Stimulated activated naive CD8-positive, alpha-beta T cell treated with anti-CD3 and anti-CD28 coated beads, Interleukin-15, amount 100 ng/mL, for 72 hours (primary cell): ENCODE measurements around the gene MAN2A1.
A peak's percentile ranks its signal among the peaks of the same experiment; 100 is the strongest.

Experiments used
- ATAC-seq: fragments of 150-1000 bp; cut with Tn5 transposase; 2 replicates; pipeline ENCODE4 v1.10.0; 2021; ENCODE audit warnings: mild to moderate bottlenecking, moderate library complexity
- DNase-seq, 2 donors: peaks; one replicate each; pipeline ENCODE4 v3.0.0; 2021 to 2022
- H3K27ac Mint-ChIP-seq, 2 donors: one replicate each; pipeline ENCODE4 v1.8.0; 2022; ENCODE audit warnings: mild to moderate bottlenecking in 2 of 2, mixed read lengths in 2 of 2, moderate library complexity in 2 of 2
- H3K27me3 Mint-ChIP-seq: one replicate; pipeline ENCODE4 v1.8.0; 2022; ENCODE audit warnings: mixed read lengths
- H3K4me1 Mint-ChIP-seq: one replicate; pipeline ENCODE4 v1.8.0; 2022; ENCODE audit warnings: mild to moderate bottlenecking, mixed read lengths
- H3K4me3 Mint-ChIP-seq, 2 donors: one replicate each; pipeline ENCODE4 v1.8.0; 2022; ENCODE audit warnings: mild to moderate bottlenecking in 2 of 2, mixed read lengths in 2 of 2, moderate library complexity in 1 of 2
- H3K9me3 Mint-ChIP-seq, 2 donors: one replicate each; pipeline ENCODE4 v1.8.0; 2022; ENCODE audit warnings: mixed read lengths in 2 of 2

MAN2A1 gene

DNA sequence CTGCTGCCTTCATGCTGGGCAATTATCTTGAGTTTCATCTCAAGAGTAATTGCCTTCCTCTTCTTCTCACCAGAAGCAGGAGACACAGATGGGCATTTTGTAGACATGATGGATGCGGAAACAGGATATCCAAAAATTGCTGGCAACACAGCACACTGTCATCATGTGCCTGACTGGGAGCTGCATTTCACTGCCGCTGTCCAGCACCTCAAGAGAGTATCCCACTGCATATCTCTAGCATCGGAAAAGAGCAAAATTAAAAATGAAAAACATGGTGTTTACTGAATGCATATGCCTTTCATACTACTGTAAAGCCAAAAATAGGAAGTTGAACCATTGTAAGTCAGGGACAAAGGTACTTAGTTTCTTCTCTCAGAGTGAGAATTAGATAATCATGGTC, 210.7 kb downstream of the MAN2A1 start:
- Mint-ChIP-seq H3K27me3 (no peaks in the 10 kb centered on the region), H3K4me1 (peaks cover 12% of the 10 kb centered on the region), H3K27ac (no peak overlapping the region), H3K9me3 (peaks cover 5 to 6% of the 10 kb centered on the region in 2 donors), H3K4me3 (no peak overlapping the region)
- ATAC-seq (no peak), DNase-seq (no peak)

DNA sequence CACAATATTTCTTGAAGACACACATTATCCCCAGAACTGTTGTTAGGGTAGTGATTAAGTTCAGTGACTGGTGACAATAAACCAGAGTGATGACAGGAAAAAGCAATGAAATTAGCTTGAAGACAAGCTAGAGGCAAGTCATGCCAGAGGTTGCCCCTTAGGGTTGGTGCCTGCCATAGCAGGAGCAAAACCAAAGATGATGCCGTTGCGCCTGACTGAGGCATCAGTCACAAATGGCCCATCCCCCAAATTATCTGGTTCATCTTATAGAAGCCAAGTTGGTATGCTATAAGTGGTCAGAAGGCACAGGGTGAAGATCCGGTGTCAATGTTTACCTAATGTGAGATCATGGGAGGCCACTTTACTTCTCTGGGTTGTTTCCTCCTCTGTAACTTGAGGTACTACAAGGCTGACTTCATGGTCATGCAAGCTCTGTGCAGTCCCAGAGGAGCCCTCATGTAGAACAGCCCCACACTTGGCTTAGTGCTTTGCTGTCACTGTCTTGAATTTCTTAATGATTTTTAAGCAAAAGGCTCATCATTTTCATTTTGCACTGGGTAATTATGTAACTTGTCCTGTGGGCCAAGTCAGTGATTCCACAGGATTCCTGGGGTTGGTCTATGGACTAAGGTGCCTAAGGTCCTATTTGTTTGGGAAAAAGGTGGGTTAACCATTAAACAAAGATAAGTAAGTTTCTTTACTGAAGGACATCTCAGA, 211.3 kb downstream of the MAN2A1 start:
- H3K4me1 Mint-ChIP-seq = peaks cover 12% of the 10 kb centered on the region
- DNase-seq (no peak), ATAC-seq (no peak)
- no peak overlapping the region for H3K27ac Mint-ChIP-seq
- H3K27me3 Mint-ChIP-seq = no peaks in the 10 kb centered on the region
- H3K4me3 Mint-ChIP-seq = no peak overlapping the region
- no peaks in the 10 kb centered on the region for H3K9me3 Mint-ChIP-seq

DNA sequence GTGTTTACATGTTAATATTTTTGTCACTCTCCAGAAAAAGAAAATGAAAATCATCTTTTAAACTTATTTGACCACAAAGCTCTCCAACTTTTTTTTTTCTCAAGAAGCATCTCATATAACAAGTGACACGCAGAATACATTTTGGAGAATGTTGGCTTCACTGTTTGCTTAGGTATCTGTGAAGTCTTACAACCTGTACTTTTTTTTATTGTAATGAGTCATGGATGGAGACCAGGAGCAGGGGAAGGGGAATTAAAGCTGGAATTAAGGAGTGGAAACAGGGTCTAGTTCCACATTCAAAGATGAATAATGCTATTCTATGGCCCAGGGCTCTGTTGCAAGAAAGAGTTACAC, 211.9 kb downstream of the MAN2A1 start:
- H3K9me3 Mint-ChIP-seq = peaks cover 0 to 1% of the 10 kb centered on the region in 2 donors
- H3K27me3 Mint-ChIP-seq = no peaks in the 10 kb centered on the region
- DNase-seq (no peak), ATAC-seq (no peak)
- H3K4me1 Mint-ChIP-seq = peaks cover 12% of the 10 kb centered on the region
- no peak overlapping the region for H3K4me3 Mint-ChIP-seq
- H3K27ac Mint-ChIP-seq = no peak overlapping the region

DNA sequence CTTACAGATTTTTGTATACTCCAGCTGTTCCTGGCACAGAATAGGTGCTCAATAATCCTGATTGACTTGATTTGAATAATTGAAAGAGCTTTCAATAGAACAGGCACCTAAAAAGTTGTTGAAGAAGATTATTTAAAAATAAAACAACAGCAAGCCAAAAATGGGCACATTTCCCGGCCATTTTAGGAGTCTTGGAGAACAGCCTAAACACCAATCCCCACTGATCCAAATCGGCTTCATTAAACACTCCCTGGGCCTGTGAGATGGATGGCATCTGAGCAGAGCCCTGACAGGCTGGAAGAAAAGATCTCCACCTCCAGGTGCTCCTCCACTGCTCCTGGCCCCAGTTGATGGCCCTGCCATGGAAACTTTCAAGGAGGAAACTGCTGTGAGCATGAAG, 213.3 kb downstream of the MAN2A1 start:
- DNase-seq (no peak), ATAC-seq (no peak)
- H3K4me1 Mint-ChIP-seq = peaks cover 12% of the 10 kb centered on the region
- no peak overlapping the region for H3K4me3 Mint-ChIP-seq
- no peak overlapping the region for H3K27ac Mint-ChIP-seq
- peaks cover 5 to 8% of the 10 kb centered on the region in 2 donors for H3K9me3 Mint-ChIP-seq
- H3K27me3 Mint-ChIP-seq = no peaks in the 10 kb centered on the region

DNA sequence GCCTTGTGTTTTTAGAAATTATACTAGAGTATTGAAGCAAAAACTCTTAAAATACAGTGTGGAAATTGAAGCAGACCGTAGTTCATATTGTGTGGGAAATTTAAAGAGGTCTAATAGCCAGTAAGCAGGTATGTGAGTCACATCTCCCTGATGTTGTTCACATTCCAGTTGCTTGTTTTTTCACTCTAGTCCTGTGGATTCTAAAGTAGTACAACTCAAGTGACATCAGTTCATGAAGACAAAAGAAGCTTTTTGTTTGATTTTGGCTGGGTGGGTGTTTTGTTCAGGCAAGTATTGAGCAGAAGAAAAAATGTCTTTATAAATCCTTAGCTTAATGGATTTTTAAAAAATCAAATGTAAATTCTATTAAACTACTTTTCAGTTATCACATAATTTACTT, 216.2 kb downstream of the MAN2A1 start:
- ATAC-seq (no peak), DNase-seq (no peak)
- Mint-ChIP-seq H3K9me3 (peaks cover 5 to 8% of the 10 kb centered on the region in 2 donors), H3K4me3 (no peak overlapping the region), H3K27me3 (no peaks in the 10 kb centered on the region), H3K27ac (no peak overlapping the region), H3K4me1 (peaks cover 6% of the 10 kb centered on the region)

DNA sequence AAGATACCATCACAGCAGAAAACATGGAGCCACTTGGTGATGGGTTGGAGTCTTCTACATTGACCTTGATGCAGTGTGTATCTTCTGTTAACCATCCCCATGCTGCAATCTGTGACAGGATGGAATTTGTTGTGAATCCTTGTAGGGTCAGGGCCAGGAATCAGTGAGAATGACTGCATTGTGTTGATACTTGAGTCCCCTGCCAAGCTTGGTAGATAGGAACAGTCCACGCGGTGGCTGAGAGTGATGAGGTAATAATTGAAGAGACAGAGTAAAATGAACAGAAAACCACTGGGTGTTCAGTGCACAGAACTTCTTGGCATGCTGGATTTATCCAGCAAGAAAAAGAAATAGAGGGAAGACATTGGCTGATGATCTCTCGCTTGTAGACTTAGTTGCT, 217.5 kb downstream of the MAN2A1 start:
- H3K4me1 Mint-ChIP-seq = peaks cover 1% of the 10 kb centered on the region
- no peak overlapping the region for H3K4me3 Mint-ChIP-seq
- DNase-seq (no peak), ATAC-seq (no peak)
- no peak overlapping the region for H3K27ac Mint-ChIP-seq
- H3K9me3 Mint-ChIP-seq = peaks cover 5 to 8% of the 10 kb centered on the region in 2 donors
- no peaks in the 10 kb centered on the region for H3K27me3 Mint-ChIP-seq

DNA sequence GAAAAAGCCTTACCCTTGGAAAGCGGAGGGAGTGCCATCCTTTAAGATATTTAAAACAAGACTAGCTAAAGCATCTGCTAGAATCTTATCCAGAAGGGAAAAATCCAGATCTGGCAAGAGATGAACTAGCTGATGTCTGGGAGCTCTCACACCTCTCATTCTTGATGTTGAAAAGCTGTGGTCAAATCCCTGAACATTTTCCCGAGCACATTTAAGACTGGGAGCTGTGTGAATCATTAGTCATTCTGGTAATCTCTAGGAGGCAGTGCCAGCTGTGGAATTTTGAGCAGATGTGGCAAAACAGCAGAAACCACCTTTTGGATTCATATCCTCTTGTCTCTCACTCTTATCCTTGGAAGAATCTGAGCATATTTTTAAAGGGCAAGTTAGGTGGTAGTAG, 218.0 kb downstream of the MAN2A1 start:
- H3K4me3 Mint-ChIP-seq = no peak overlapping the region
- ATAC-seq = no peak

DNA sequence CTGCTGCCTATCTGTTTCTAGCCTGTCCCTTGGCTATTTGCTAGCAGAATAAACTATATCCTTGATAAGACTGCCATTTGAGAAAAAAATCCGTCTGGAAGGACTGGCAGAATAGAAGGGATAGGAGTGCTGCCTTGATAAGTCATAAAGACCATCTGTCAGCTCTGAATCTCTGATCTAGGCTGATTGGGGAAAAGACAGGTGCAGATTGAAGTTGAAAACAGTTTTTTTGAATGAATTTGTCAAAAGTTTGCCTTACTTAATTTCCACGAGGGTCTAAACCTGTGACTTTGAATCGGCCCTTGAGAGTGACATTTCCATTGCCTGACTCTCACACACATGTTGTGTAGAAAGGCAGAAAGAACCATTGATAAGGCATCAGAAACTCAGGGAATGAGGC, 218.6 kb downstream of the MAN2A1 start:
- ATAC-seq (no peak), DNase-seq (no peak)
- Mint-ChIP-seq H3K27me3 (no peaks in the 10 kb centered on the region), H3K4me3 (no peak overlapping the region), H3K9me3 (peaks cover 5 to 8% of the 10 kb centered on the region in 2 donors), H3K4me1 (peaks cover 5% of the 10 kb centered on the region), H3K27ac (no peak overlapping the region)

More for the DNA sequence above, 218.0 kb downstream of the MAN2A1 start:
- H3K27ac Mint-ChIP-seq = no peak overlapping the region
- H3K4me1 Mint-ChIP-seq = peaks cover 5% of the 10 kb centered on the region
- H3K27me3 Mint-ChIP-seq = no peaks in the 10 kb centered on the region
- H3K9me3 Mint-ChIP-seq = peaks cover 5 to 8% of the 10 kb centered on the region in 2 donors
- no peak for DNase-seq

DNA sequence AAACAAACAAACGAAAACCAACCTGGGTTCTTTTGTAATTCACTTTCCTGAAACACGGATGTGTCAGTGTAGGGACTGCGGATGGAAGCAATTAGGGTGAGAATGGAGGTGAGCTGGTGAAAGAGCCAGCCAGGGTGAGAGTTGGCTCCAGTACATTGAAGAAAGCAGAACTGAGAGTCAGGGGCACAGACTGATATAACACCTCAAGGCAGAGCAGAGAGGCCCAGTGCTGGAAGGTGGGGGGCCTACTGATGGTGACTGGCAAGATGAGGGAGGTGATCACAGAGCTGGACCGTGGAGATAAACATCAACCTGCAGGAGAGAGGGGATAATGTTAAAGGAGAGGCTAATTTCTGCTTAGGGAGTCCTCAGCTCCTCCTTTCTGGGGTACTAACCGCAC, 221.1 kb downstream of the MAN2A1 start:
- no peak overlapping the region for H3K4me3 Mint-ChIP-seq

DNA sequence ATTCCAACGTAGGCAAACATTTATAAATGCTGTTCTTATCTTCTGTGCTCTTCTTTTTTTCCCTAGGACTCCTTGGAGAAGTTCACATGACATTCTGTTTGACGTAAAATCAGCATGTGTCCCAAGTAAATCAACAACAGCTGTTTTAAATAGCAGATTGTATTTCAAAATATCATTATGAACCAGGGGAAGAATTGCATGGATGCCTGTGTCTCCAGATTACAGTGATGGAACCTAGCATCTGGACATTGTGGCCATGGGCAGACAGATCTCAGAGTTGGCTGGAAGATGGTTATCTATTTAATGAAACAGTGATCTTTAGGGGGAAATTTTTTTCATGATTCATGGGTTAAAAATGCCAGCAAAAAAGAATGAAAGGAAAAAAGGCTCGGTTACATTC, 222.0 kb downstream of the MAN2A1 start:
- H3K27ac Mint-ChIP-seq = no peak overlapping the region
- no peaks in the 10 kb centered on the region for H3K27me3 Mint-ChIP-seq
- H3K4me1 Mint-ChIP-seq = peaks cover 5% of the 10 kb centered on the region
- no peak overlapping the region for H3K4me3 Mint-ChIP-seq
- H3K9me3 Mint-ChIP-seq = peaks cover 5% of the 10 kb centered on the region in 2 donors
- DNase-seq = no peak
- ATAC-seq = no peak

More for the DNA sequence above, 221.1 kb downstream of the MAN2A1 start:
- Mint-ChIP-seq H3K27me3 (no peaks in the 10 kb centered on the region), H3K9me3 (peaks cover 5 to 8% of the 10 kb centered on the region in 2 donors), H3K4me1 (peaks cover 5% of the 10 kb centered on the region), H3K27ac (no peak overlapping the region)
- ATAC-seq (no peak), DNase-seq (no peak)

DNA sequence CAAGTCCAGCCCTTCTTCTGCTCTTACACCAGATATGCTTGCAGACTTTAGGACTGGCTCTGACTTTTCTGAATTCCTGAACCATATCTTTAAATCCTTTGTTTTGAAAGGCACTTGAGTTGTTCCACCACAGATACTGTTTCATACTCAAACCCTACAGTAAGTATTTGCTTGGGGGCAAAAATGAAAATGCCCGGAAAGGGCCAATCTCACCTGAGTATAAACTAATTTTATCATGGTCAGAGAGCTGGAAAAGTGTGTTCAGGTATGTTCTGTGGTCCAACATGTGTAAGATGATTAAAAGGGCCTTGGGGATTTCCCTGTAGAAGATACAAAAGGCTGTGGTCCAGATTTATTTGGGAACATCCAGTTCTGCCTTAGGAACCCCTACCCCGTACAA, 225.2 kb downstream of the MAN2A1 start:
- H3K27me3 Mint-ChIP-seq = no peaks in the 10 kb centered on the region
- no peak for DNase-seq
- peaks cover 5% of the 10 kb centered on the region for H3K4me1 Mint-ChIP-seq
- H3K9me3 Mint-ChIP-seq = peaks cover 0 to 15% of the 10 kb centered on the region in 2 donors
- ATAC-seq = no peak
- H3K4me3 Mint-ChIP-seq = no peak overlapping the region
- peak overlapping the region in 1 of 2 donors; percentile 41 for H3K27ac Mint-ChIP-seq

DNA sequence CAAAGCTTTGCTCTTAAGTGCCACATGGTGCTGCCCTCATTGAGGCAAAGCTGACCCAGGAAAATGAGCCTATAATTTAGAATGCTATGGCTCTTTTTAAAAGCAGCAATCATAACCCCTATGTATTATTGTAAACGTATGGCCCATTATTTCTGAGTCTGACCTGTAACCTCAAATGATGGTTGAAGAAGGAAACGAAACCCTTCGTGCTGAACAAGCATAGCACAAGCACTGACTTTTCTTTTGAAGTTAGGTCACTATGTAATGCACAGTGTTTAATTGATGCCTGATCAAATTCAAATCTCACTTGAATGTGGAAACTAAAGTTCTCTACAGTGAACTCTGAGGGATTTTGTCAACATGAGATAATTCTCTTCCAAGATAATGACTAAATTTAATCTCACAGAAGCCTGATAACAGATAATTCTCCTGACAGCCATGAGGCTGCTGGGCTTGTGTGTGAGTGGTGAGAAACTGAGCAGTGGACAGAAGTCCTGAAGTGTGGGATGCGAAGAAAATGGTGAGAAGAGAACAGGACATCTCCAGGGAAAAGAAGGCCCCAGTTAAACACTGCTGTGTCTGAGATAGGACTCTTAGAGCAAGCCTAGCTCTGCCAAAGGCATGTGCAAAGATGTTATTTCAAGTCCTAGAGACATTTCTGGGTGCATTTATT, 226.9 kb downstream of the MAN2A1 start:
- Mint-ChIP-seq H3K27ac (peak overlapping the region in 1 of 2 donors; percentile 3), H3K27me3 (no peaks in the 10 kb centered on the region), H3K4me1 (peaks cover 19% of the 10 kb centered on the region), H3K4me3 (no peak overlapping the region), H3K9me3 (peaks cover 0 to 15% of the 10 kb centered on the region in 2 donors)
- DNase-seq = no peak
- ATAC-seq = no peak
